Mucosa of gallbladder (tissue), 1 donor: ENCODE results near the gene AKR1C2. TPM values are rescaled to one million over a fixed set of nuclear protein-coding genes. Genes with fewer than 3 reads are reported as not detected.
"Not testable (repeated sequence)": the region's sequence is repeated elsewhere in the genome, so short reads cannot be mapped to it uniquely, and the experiment has no call there.

Experiments used
- DNase-seq: peaks from one replicate; pipeline ENCODE4 v3.0.0-alpha.2; 2020; ENCODE audit warnings: low spot score
- total RNA-seq: library from RNA; stranded (reverse); gene quantifications from one replicate; pipeline ENCODE4 v1.2.1, GENCODE V29; 2021
- donor health status: DM: no; HTN: no; CAD: no.

The AKR1C2 gene
- 85.5 TPM for total RNA-seq

DNA sequence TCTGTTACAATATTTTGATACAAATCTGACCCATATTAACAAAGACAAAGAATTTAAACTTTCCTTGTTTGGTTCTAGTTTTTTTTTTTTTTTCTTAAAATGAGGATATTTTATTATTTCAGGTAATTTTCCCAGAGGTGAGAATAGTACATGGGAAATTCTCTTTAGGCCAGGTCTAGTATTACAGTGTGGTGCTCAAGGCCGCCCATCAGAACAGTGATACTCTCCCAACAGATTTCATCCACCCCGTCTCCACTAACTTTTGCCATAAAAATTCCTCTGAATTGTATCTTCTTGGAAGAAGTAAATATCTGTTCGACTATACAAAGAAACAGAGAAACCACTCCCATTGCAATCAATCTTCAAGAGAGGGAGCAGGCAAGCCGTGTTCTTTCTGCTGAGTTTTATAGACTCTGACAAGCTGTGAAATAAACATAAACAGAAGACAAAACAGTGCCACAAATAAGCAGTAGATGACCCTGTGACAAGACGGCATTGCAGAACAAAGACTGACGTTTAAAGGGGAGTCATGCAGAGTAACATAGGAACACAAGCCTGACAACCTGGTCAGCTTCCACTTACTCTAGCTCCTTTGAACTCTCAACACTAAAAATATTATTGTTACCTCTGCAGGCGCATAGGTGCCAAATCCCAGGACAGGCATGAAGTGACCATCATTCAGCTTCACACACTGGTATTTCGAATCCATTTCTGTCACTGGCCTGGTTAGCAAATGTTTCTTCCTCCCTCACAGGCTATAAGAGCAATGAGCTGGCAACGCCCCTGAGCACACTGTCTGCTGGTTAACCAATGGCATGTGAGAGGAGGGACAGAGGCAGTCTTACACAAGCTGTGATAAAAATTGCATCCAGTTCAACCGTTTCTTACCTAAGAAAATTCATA lies at the start of gene AKR1C2:
Gene AKR1C2, minus strand, starts transcription at position 731 of the 903 bp plus-strand sequence. Its CDS starts 22 bp downstream, at position 709.
- DNase-seq: not testable (repeated sequence)

DNA sequence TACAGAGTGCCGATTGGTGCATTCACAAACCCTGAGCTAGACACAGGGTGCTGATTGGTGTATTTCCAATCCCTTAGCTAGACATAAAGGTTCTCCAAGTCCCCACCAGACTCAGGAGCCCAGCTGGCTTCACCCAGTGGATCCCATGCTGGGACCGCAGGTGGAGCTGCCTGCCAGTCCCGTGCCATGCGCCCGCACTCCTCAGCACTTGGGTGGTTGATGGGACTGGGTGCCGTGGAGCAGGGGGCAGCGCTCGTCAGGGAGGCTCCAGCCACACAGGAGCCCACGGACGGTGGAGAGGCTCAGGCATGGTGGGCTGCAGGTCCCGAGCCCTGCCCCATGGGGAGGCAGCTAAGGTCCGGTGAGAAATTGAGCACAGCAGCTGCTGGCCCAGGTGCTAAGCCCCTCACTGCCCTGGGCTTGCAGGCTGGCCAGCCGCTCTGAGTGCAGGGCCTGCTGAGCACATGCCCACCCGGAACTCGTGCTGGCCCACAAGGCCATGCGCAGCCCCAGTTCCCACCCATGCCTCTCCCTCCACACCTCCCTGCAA lies 49.4 kb upstream of the AKR1C2 start:
- not testable (repeated sequence) for DNase-seq

DNA sequence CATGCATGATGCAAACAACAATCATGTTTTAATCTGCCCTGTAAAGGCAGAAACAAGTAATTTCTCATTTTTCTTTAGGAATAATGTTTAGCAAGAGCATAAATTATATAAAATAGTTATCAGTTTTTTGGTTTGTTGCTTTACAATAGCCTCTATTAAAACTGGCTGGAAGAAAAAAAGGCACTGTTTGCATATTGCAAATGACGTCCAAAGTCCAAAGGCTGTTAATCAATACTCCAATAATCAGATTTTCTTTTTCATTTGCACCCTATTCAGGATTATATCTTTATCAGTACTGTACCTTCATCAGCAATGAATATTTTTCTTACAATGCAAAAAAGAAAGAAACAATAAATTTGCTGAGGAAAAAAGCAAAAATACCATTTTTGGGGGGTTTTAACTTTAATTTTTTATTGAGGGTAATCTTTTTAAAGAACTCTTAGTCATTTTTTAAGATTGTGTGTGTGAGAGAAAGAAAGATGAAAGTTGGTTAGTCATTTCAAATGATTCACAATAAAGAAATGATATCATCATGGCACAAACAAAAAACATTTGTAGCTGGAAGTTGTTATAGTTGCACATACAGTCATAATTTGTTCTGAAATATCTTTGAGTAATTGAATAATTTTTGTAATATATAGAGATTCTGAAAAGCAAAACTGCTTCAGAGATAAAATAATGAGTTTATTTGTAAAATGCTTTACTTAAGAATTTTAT lies 44.4 kb upstream of the AKR1C2 start:
- DNase-seq: no peak

DNA sequence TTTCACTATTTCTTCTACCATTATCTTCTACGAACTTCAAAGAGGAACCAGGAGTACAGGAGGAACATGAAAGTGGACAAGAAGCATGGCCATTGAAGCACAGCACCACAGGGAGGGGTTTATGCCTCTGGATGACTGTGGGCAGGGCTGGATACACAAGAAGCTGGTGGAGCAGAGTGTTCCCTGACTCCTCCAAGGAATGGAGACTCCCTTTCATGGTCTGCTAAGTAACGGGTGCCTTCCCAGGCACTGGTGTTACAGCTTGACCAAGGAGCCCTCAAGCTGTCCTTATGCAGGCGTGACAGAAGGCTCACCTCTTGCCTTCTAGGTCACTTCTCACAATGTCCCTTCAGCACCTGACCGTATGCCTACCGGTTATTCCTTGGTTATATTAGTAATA lies 43.4 kb upstream of the AKR1C2 start:
- DNase-seq: peak; percentile 61

DNA sequence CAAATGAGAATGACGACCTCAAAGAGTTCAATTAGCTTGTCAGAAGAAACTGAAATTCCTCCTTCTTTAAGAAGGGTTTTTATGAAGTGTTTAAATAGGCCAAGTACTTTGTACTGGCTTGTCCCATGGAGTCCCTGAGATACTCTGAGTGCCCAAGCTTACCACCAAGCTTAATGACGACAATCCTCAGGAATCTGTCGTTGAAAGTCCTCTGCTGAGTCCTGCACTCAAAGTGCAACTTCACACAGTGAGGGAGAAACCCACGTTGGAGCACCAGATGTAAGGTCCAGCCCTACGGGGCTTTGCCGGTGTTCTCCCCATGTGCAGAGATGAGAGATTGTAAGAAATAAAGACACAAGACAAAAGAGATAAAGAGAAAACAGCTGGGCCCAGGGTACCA lies 42.8 kb upstream of the AKR1C2 start:
- DNase-seq: no peak

DNA sequence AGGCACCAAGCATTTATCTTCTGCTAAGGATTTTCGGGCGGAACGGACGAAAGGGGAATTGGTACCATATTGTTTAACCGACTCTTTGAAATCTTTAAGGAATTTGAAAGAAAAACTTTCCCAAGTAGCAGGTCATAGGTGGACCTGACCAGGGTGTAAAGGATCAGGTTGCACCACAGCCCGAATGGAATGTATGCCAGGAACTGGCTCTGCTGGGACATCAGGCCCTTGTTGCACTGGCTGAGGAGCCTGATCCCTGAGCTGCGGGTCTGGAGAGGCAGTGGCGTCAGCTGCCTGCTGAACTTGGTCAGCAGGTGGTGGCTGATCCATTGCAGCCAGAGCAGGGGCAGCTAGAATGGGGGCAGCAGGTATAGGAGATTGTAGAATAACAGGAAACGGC lies 41.4 kb upstream of the AKR1C2 start:
- no peak for DNase-seq

DNA sequence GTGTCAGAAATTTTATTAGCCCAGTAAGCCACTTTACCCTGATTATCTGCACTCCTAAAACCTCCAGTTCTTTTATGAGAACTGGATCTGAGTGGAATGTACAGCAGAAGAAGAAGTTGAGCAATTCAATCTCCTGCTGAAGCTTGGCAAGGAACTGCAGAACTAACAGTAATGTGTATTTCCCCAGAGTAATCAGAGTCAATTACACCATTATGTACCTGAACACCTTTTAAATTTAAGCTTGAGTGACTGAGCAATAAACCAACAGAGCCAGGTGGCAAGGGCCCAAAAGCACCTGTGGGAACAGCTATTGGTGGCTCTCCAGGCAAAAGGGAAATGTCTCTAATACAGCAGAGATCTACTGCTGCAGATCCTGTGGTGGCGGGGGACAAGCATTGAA lies 40.1 kb upstream of the AKR1C2 start:
- DNase-seq: no peak

DNA sequence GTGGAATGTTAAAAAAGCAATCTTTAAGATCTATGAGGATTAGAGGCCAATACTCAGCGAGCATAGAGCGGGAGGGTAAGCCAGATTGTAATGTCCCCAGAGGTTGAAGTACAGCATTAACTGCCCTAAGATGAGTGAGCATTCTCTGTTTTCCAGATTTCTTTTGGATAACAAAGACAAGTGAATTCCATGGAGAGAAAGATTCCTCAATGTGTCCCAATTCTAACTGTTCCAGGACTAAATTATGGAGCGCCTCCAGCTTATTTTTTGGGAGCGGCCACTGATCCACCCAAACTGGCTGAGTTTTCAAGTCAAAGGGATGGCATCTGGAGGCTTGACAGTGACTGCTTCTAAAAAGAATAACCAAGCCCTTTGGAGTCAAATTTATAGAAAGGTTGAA lies 39.3 kb upstream of the AKR1C2 start:
- DNase-seq: no peak

DNA sequence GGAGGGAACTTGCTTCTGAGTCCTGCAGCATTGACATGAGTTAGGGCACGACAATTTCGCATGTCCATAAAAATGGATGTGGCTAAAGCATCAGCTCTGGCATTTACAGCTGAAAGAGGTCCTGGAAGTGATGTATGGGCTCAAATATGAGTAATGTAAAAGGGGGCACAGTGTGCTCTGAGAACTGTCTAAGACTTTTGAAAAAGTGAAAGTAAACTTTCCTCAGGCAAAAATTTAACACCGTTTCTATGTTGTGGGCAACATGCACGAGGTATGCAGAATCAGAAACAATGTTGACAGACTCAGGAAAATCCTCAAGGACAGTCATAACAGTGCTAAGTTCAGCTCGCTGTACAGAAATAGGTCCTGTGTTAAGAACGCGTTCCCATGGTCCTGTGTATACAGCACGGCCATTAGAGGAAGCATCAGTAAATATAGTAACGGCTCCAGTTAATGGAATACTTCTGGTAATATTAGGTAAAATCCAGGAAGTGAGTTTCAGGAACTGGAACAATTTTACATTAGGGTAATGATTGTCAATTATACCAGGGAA lies 37.9 kb upstream of the AKR1C2 start:
- no peak for DNase-seq

DNA sequence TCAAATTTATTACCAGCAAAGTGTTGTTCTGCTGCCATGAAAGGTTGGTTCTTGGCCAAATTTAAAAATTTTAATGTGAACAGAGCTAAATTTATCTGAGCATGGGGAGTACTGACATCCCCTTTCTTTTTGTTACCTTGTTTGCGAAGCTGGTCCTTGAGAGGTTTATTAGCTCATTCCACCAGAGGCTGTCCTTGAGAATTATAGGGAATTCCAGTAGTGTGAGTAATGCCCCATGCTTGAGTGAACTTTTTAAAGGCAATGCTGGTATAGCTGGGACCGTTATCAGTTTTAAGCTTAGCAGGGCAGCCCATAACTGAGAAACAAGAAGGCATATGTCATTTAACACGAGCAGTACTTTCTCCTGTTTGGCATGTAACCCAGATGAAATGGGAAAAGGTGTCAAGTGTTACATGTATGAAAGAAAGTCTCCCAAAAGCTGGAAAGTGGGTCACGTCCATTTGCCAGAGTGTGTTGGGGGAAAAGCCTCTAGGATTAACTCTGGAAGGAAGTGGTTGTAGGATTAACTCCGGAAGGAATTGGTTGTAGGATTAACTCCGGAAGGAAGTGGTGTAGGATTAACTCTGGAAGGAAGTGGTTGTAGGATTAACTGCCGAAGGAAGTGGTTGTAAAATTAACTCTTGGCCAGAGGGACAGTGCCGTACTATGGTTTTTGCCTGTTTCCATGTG lies 37.3 kb upstream of the AKR1C2 start:
- DNase-seq: no peak

DNA sequence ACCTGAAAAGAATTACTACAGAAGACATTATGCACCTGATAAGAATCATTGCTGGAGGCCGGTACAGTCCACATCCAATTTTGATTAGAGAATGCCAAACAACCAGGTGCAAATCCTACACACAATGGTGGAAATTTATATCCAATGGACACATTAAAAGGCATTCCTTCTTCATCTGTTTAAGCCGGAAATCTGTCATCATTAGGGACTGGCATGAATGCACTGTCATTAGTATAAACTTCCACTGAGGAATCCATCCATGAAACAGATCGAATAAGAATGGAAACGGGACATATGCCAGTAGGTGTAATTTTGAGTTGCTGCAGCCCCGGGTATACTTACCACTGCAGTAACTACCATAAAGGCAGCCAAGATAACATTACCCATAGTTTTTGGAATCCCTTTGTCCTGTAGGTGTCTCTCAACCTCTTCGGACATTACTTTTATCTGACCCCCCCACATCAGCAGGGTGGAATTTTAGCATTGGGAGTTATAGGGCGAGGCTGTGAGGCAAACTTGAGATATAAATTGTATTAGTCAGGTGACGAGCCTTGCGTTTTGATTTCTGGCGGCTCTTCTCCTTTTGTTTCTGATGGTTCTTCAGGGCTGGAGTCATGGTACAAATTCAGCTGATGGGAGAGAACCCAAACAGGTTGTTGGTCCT lies 36.5 kb upstream of the AKR1C2 start:
- DNase-seq: no peak

DNA sequence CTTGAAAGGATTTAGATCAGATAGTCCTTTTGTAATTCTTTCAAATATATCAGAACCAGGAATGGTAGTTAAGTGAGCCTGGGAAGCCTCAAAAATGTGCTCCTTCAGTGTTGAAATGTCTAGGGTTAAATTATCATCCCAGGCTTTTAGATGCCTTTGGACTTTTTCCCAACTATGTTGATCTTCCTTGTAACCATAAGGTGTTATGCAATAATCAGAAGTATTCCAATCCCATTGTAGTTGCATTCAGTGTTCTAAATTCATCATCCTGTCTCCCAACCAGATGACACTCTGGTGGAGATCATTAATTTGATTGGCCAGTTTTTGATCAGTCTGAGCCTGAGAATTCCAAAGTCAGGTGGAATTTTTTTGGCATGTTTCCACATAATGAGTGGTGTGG lies 35.1 kb upstream of the AKR1C2 start:
- no peak for DNase-seq

DNA sequence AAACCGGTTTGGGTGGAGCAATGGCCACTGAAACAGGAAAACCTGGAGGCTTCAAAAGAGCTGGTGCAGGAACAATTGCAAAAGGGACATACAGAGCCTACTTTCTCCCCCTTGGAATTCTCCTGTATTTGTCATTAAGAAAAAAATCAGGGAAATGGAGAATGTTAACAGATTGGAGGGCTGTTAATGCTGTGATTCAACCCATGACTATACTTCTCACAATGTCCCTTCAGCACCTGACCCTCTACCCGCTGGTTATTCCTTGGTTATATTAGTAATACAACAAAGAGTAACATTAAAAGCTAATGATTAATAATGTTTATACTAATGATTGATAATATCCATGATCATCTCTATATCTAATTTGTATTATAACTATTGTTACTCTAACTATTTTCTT lies 34.4 kb upstream of the AKR1C2 start:
- no peak for DNase-seq

DNA sequence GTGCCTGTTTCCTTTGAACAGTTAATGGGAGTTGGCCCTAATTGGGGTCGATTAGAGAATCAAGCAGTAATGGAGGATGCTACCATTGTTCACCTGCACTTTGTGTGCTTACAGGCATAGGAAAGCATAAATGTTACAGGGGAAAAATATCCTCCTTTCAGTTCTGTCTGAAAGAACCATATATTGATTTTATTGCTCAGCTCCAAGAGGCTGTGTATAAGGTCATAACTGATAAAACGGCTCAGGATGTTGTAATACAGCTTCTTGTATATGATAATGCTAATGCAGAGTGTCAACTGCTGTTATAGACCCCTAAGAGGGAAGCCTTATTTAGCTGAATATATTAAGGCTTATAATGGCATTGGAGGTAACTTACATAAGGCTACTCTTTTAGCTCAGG lies 32.9 kb upstream of the AKR1C2 start:
- no peak for DNase-seq

DNA sequence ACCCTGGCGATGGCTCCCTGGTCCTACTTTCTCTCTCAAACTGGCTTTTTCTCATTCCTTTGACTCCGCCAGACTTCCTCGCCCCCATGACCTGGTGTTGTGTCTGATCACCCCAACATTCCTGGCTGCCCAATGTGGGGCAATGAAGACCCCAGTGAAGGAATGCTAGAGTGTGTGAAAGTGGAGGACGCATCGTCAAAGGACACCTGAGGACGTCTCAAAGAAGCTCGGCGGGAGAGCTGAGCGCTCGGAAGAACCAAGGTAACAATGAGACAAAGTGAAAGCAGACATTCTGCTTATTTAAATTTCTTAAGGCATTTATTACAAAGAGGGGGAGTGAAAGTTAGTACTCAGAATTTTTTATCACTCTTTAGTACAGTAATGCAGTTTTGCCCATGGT lies 31.7 kb upstream of the AKR1C2 start:
- DNase-seq: no peak

DNA sequence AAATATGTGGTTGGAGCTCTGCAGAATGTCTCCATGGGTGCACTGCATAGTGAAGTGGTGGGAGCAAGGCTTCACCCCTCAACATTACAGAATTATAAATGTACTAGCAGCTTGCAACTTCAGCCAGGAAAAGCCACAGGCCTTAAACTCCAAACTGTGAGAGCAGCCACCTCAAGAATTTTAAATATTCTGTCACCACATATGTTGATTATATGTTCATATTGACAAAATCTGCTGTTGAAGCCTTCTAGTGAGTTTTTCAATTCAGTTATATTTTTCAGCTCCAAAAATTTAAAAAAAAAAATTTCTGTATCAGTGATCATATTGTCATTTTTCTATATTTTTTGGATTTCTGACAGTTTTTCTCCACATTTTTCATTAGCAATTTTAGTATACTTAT lies 30.9 kb upstream of the AKR1C2 start:
- no peak for DNase-seq

DNA sequence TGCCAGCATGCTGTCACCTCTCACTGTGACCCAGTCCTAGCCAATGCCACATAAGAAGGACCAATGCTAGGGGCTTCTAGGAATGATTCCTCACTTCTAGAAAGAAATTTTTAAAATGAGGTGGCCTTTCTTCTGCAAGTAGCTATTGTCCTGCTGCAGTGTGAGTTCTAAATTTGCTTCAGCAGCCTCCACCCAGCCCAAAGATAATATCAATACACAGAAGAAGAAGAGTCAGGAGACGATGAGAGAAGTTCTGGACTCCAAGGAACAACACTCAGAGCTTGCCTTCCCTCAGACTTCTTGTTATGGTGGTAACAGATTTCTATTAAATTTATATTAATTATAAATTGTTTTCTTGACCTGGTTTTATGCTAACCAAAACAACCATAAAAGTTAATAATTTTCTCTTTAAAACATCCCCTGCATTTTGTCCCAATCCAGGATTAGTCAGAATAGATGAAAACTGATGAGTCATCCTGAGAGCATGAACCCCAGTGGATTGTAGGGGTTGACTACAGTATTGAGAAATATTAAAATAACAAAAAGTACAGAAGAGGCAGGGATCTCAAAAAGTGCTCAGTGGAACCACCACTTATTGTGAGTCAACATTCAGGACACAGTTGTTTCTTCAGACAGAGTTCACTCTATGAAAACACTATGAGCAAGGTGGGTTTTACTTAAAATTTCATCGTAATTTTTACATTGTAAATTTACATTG lies 29.6 kb upstream of the AKR1C2 start:
- no peak for DNase-seq

DNA sequence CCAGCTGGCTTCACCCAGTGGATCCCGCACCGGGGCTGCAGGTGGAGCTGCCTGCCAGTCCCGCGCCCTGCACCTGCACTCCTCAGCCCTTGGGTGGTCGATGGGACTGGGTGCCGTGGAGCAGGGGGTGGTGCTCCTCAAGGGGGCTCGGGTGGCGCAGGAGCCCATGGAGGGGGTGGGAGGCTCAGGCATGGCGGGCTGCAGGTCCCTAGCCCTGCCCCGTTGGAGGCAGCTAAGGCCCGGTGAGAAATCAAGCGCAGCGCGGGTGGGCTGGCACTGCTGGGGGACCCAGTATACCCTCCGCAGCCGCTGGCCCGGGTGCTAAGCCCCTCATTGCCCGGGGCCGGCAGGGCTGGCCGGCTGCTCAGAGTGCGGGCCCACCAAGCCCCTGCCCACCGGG lies 28.8 kb upstream of the AKR1C2 start:
- not testable (repeated sequence) for DNase-seq

DNA sequence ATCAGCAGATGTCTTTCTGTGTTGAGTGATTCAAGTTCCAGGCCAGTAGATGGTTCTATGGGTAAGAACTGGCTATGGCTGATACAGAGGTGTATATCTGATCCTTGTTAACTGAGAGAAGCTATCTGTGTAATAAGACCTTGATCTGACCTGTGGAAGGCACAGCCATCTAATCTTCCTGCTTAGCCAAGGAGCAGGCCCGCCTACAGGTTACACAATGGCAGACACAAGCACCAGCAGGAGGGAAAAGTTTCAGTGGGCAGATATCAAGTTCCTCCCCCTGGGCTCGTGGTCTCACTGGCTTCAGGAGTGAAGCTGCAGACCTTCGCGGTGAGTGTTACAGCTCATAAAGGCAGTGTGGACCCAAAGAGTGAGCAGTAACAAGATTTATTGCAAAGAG lies 27.9 kb upstream of the AKR1C2 start:
- DNase-seq: not testable (repeated sequence)

DNA sequence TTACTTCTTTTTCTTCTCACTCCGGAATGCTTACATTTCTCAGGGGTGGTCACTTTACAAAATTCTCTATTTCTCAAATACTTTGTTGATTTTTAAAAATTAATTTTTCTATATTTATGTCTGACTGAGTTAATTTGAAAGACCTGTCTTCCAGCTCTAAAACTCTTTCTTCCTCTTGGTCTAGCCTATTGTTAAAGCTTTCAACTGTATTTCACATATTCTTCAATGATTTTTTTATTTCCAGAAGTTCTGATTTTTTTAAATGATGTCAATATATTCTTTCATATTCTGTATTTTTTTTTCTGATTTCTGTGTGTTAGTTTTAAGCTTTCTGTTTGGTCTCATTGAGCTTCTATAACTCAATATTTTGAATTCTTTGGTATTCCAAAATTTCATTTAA lies 27.3 kb upstream of the AKR1C2 start:
- no peak for DNase-seq

DNA sequence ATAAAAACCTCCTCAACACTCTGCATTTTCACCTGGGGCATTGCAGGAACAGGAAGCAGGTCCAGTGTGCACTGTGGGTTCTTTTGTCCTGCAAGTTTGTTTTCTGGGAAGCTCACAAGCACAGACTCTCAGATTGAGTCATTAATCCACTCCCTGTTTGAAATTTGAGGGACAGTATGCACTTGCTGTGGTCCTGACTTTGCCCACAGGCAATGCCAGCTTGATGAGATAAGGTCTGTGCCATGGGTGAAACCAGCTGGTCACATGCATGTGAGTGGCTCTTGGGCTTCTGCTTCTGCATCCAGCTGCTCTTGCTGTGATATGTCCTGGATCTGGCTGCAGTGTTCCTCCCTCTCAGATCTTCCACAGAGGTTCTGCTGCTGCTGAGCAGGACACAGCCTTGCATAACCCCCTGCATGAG lies 21.8 kb upstream of the AKR1C2 start:
- DNase-seq: peak; percentile 24
